GM18520 (cell line): ENCODE measurements around the gene SRGAP3.
"Not testable (repeated sequence)": the region's sequence is repeated elsewhere in the genome, so short reads cannot be mapped to it uniquely, and the experiment has no call there.

Source experiments
- ATAC-seq: cut with Tn5 transposase; IDR thresholded peaks from one replicate; pipeline ENCODE4 v1.9.1; 2021; ENCODE audit not compliant: unreplicated experiment

SRGAP3 gene

DNA sequence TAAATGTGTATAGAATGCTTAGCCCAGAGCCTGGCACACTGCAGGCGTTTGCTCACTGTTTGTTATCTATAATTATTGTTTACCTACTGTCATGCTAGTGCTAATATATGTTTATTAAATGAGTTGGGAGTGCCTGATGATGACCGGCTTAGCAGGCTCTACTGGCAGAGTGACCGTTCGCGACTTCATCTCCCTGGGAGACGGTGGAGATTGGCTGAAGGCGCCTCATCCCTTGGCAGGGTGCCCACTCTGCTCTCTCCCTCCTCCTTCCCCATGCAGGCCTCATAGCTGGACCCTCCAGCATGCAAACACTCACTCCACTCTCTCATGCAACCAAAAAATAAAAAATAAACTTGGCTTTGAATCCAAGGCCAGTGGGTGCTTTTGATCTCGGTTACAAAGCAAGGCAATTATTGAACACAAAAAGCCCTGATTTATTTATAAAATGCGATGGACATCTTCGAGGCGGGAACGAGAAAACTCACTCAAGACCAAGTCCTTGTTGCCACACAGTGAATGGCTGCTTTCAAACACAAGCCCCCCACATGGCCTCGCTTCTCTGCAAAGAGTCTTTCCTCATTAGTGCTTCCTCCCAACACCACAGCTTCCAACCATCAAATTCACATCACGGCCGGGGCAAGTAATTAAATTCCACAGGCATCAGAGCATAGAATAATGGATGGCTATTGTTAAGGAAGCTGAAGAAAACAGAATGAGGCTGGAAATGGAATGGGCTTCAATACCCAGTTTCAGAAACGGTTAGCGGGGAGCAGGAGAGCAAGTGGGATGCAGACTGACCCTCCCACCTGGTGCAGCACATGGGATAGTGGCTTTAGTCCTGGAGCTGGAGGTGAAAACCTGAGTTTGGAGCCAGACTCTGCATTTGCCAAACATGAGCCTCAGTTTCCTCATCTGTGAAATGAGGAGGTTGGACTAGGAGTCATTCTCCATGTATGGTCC is 150.4 kb downstream of the SRGAP3 start:
- ATAC-seq = no peak

DNA sequence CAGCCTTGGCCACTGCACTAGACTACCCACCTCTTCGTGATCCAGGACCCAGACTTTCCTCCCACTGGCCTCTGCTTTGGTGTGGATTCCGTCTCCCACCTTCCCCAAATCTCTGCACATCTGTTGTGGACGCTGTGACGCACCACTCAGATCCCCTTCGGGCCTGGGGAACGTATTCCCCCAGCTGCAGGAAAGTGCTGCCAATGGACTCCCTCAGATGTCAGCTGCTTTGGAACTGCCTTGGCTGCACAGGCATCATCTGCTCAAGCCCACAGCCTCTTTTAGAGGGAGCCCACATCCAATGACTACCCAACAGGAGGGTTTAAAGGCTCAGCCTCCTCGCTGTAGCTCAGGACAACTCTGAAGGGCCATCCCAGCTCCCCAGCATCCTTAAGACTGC is 152.0 kb downstream of the SRGAP3 start:
- ATAC-seq = no peak

GRCh38 chr3:9091486-9092235 is 157.8 kb downstream of the SRGAP3 start:
- ATAC-seq = no peak

GRCh38 chr3:9088441-9089353 is 160.7 kb downstream of the SRGAP3 start:
- ATAC-seq = no peak

GRCh38 chr3:9087831-9088413 is 161.5 kb downstream of the SRGAP3 start:
- no peak for ATAC-seq

- not testable (repeated sequence) for ATAC-seq
These were observed 164.0 kb downstream of the SRGAP3 start for GRCh38 chr3:9085428-9085827.

DNA sequence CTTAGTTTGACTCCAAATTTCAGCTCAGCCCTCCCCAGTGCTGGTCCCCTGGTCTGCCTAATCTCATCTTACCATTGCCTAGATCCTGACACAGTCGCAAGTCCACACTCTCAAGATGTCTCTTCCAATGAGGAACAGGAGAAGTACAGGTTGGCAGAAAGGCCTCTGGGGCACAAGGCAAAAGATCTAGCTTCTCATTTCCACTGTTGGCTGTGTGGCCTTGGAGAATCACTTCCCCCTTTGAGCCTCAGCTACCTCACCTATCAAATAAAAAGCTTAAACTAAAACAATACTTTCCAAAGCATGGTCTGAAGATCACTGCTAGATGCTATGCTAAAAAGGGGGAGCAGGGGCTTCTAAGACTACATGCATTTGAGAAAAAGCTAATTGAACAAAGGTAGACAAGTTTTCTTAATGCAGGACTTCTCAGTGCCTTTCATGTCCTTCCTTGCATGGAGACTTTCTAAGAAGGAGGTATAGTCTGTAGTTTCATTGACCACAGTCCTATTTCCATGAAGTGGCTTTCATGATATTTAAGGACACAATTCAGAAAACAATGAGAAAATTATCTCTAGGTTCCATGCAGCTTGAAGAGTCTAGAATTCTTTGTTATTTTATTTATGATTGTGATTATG is 168.1 kb downstream of the SRGAP3 start:
- ATAC-seq = no peak

DNA sequence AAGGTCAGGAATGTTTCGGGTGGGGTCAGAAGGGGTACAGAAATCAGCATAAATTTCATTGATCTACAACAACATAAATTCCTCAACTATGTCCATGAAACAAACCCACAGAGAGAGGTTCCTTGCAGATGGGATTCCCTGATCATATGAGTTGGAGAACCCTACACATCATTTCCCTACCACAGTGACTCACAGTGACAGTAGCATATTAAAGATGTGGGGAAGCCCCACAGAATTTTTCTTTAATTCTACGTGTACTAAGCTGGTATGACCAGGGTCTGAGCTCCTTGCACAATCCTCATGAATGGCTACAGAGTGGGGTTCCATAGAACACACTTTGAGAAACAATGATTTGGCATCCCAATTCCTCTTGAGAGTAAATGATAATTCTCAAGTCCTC is 169.3 kb downstream of the SRGAP3 start:
- ATAC-seq = no peak

DNA sequence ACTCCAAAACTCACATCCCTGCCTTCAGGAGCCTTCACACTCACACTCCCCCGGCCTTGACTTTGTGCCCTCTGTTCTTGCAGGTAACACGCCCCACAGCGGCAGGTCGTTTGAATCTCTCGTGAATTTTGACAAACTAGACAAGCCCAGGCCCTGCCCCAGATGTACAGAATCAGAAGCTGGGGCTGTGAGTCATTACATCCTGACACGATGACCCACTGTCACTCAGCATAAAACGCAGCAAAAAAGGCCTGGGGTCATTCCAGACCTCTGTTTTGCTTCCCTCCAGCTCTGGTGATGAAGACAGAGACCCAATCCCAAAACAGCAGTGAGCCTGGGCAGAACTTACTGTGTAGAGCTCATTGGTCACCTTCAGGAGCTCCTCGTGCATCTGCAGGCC is 169.8 kb downstream of the SRGAP3 start:
- ATAC-seq = no peak

- ATAC-seq = no peak
These were observed 170.7 kb downstream of the SRGAP3 start for GRCh38 chr3:9078561-9079240.

DNA sequence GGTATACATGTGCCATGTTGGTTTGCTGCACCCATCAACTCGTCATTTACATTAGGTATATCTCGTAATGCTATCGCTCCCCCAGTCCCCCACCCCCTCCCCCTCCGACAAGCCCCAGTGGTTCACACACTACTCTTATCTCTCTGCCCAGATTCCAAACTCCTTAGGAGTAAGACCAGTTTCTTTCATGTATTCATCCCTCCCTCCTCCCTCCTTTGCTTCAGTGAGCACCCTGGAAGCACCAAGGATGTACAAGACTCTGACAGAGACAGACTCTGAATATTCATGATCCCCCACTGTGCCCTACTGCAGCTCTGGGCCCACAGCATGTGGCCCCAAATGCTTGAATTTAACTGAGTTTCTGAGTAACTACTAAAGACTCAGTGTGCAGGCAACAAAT is 172.4 kb downstream of the SRGAP3 start:
- no peak for ATAC-seq

DNA sequence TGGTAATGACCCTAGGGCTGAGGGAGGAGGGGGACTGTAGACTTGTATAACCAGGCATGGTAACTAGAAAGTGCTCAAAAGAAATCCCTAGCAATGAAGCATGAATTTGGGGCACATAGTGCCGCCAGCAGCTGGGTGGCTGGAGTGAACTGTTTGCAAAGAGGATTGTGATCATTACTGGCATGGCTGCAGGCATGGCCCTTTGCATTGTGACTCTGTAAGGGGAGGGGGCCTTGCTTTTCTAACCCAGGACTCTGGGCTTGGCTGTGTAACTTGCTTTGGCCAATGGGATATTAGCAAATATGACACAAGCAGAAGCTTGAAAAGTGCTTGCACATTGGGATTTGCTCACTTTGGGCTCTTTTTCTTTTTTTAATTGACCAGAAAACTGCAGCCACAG is 173.7 kb downstream of the SRGAP3 start:
- ATAC-seq = no peak

DNA sequence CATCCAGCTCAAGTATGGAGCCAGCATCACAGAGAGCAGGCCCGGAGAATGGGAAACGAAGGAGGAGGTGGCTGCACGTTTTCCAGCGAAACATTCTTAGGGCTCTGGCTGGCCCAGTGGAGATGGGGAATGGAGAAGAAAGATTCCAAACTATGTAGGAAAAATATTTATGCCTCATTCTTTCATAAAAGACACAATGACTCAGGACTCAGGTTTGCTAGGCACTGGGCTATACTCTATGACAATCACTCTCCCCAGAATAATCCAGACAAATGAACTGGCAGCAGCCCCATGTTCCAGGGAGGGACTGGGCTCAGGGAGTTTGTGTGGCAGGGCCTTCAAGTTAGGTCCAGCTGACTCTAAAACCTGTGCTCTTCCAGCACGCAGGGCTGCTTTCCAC is 175.4 kb downstream of the SRGAP3 start:
- no peak for ATAC-seq

DNA sequence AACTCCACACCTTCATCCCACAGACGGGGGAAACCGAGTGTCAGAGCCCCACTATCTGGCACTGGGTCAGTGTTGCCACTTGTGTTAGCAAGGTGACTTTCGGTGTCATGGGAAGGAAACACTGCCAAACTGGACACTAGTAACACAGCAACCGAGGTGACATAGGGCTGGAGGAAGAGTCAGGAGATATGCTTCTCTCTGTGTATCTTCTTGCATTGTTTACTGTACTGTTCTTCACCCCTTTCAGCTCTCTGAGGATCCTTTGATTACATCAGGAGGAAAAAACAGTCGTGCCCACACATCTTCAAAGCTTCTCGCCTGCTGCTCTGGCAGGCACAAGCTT is 176.8 kb downstream of the SRGAP3 start:
- ATAC-seq = no peak

- ATAC-seq = no peak
These were observed 177.3 kb downstream of the SRGAP3 start for GRCh38 chr3:9071936-9072666.

DNA sequence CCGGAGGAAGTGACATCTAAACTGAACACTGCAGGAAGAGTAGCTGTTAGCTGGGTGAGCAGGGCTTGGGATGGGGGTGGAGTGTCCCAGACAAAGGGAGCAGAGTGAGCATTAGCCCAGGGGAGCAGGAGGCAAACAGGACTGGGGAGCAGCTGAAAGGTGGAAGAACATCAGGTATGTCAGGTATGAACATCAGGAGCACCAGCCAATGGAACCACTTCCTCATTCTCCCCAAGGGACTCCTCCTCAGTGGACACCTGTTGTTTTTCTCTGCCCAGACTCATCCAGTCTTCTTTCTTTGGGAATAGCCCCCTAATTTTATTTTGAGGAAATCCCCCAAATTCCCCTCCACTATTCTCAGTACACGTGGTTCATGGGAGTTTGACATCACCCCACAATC is 178.5 kb downstream of the SRGAP3 start:
- no peak for ATAC-seq

DNA sequence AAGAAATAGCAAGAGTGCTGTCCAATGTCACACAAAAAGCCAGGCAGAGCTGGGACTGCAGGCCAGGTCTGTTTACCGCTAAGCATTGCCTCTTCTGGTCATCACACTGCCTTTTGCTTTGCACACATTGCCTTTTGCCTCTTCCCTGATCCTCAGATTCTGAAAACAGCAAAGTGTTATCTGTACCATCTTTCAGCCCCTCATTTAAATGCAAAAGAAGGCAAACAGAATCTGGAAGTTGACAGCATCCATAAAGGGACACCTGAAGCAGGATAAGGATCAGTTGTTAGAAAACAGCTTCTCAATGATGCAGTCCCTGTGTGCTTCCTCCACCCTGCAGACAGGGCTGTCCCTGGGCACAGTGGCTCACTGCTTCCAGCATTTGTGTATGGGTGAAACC is 179.5 kb downstream of the SRGAP3 start:
- ATAC-seq = no peak

DNA sequence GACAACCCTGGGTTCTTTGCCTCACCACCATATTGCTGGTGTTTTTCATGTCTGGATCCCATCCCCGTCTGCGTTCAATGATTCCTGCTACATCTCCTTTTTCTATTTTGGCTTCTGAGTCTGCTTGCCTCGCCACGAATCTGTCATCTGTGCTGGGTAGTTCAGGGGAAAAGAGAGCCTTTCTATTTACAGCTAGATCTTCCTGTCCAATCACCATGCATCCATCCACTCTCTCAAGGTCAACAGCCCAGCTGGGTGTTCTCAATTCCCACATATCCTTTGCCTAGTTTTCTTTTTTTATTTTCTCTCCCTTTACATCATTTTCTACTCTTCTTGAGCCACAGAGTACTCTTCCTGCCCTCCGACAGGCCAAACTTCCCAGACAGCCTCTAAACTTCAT is 181.4 kb downstream of the SRGAP3 start:
- ATAC-seq = no peak

GRCh38 chr3:9067352-9067975 is 182.0 kb downstream of the SRGAP3 start:
- ATAC-seq = peak; percentile 65
